OCI-LY3 (cell line): ENCODE data around the gene TMTC4.

Source experiments
- EZH2phosphoT487 ChIP-seq: fragments of 200-600 bp; shearing (Covaris generic); IDR thresholded peaks from 2 replicates; pipeline ENCODE4 v1.6.1; 2018; ENCODE audit warnings: antibody characterized with exemption, mixed run types, low read depth
- TF ChIP-seq, protein P1 (sequence below): fragments of 200-600, 300-600 bp; sonication (generic); IDR thresholded peaks from 2 replicates; pipeline ENCODE4 v1.5.1; 2014; ENCODE audit warnings: antibody characterized with exemption, low read length, low read depth

DNA sequence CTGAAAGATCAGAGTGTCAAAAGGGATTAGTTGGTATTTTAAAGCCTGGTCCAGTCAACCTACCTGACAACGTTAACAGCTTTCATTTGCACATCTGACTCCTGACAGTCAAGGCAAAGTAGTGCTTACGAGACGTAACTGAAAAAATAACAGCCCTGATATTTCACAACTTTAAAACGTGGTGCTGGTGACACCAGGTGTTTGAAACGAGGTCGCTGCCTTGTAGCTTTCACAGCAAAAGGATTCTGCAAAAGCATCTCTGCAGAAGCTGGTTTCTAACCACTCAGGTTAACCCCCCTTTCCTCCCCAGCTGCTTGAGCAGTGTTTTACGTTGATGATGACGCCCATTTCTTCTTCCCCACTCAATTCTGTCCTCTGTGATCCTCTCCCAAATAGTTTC, 109.3 kb downstream of the TMTC4 start:
- TF ChIP-seq, protein P1, sequence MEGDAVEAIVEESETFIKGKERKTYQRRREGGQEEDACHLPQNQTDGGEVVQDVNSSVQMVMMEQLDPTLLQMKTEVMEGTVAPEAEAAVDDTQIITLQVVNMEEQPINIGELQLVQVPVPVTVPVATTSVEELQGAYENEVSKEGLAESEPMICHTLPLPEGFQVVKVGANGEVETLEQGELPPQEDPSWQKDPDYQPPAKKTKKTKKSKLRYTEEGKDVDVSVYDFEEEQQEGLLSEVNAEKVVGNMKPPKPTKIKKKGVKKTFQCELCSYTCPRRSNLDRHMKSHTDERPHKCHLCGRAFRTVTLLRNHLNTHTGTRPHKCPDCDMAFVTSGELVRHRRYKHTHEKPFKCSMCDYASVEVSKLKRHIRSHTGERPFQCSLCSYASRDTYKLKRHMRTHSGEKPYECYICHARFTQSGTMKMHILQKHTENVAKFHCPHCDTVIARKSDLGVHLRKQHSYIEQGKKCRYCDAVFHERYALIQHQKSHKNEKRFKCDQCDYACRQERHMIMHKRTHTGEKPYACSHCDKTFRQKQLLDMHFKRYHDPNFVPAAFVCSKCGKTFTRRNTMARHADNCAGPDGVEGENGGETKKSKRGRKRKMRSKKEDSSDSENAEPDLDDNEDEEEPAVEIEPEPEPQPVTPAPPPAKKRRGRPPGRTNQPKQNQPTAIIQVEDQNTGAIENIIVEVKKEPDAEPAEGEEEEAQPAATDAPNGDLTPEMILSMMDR: peak; percentile 18
- TF ChIP-seq EZH2phosphoT487: no peak
